IMR-90 (cell line): ENCODE results near the gene HAGHL. TPM values are rescaled to one million over a fixed set of nuclear protein-coding genes. Genes with fewer than 3 reads are reported as not detected.

Experiments
- ATAC-seq: fragments of 200-7000 bp; cut with Tn5 transposase; 2 replicates; pipeline ENCODE4 v1.9.1; 2020; ENCODE audit warnings: low read depth, mild to moderate bottlenecking, moderate library complexity
- BruUV-seq: library from RNA; stranded (reverse); fragments of 400-500 nt; replicated peaks from 2 replicates; lab custom pipeline; 2021; lab: Mats Ljungman, UMichigan
- CTCF ChIA-PET: fragments of 300-600 bp; formaldehyde crosslinking; extraction: SDS; loops from one replicate; lab custom pipeline; 2021; ENCODE audit warnings: antibody characterized with exemption; lab: Yijun Ruan, JAX
- POLR2A ChIA-PET: fragments of 300-600 bp; sonication (Branson Sonifier 250); formaldehyde crosslinking; loops from one replicate; lab custom pipeline; 2022; ENCODE audit warnings: antibody characterized with exemption; ENCODE audit not compliant: unreplicated experiment; lab: Charles Lee
- DNase-seq: peaks from one replicate; pipeline ENCODE4 v3.0.0; 2013
- H2AFZ ChIP-seq: replicated peaks from 2 replicates; pipeline ENCODE3; 2013; ENCODE audit warnings: low read length, mild to moderate bottlenecking; ENCODE audit not compliant: poor library complexity
- H2AK5ac ChIP-seq: 2 replicates; pipeline ENCODE4 v1.6.1; 2013; ENCODE audit warnings: low read depth, low read length, inconsistent platforms
- H2AK9ac ChIP-seq: replicated peaks from 2 replicates; pipeline ENCODE3; 2013; ENCODE audit warnings: mild to moderate bottlenecking, low read depth, low read length, moderate library complexity; ENCODE audit not compliant: poor library complexity
- H2BK120ac ChIP-seq: 2 replicates; pipeline ENCODE4 v1.6.1; 2013; ENCODE audit warnings: low read depth, low read length, inconsistent platforms
- H2BK15ac ChIP-seq: 3 replicates; pipeline ENCODE4 v1.6.1; 2013; ENCODE audit warnings: low read depth, low read length, inconsistent platforms
- H2BK20ac ChIP-seq: 2 replicates; pipeline ENCODE4 v1.6.1; 2013; ENCODE audit warnings: low read depth, mild to moderate bottlenecking, inconsistent platforms, low read length, moderate library complexity
- H2BK5ac ChIP-seq: 2 replicates; pipeline ENCODE4 v1.6.1; 2013; ENCODE audit warnings: mild to moderate bottlenecking, low read depth, low read length, inconsistent platforms; ENCODE audit not compliant: poor library complexity, severe bottlenecking
- H3K14ac ChIP-seq: replicated peaks from 2 replicates; pipeline ENCODE4 v1.6.1; 2013; ENCODE audit warnings: low read depth, low read length, inconsistent platforms
- H3K18ac ChIP-seq: 2 replicates; pipeline ENCODE4 v1.6.1; 2013; ENCODE audit warnings: low read depth, low read length, control low read depth
- H3K23ac ChIP-seq: 2 replicates; pipeline ENCODE4 v1.6.1; 2013; ENCODE audit warnings: low read depth, low read length, inconsistent platforms
- H3K27ac ChIP-seq: 2 replicates; pipeline ENCODE4 v1.5.1; 2013; ENCODE audit warnings: mild to moderate bottlenecking, control low read depth, low read length; ENCODE audit not compliant: insufficient read depth
- H3K27me3 ChIP-seq: 2 replicates; pipeline ENCODE4 v1.6.1; 2013; ENCODE audit warnings: low read length; ENCODE audit not compliant: control insufficient read depth, insufficient read depth
- H3K36me3 ChIP-seq: 2 replicates; pipeline ENCODE4 v1.6.1; 2013; ENCODE audit warnings: low read length, mixed read lengths; ENCODE audit not compliant: control insufficient read depth, insufficient read depth
- H3K4ac ChIP-seq: 2 replicates; pipeline ENCODE4 v1.6.1; 2013; ENCODE audit warnings: low read depth, low read length, inconsistent platforms
- H3K4me1 ChIP-seq: 2 replicates; pipeline ENCODE4 v1.6.1; 2013; ENCODE audit warnings: low read length, mixed read lengths; ENCODE audit not compliant: control insufficient read depth, insufficient read depth
- H3K4me2 ChIP-seq: 2 replicates; pipeline ENCODE4 v1.6.1; 2013; ENCODE audit warnings: low read depth, mild to moderate bottlenecking, control low read depth, low read length, moderate library complexity
- H3K4me3 ChIP-seq: 2 replicates; pipeline ENCODE4 v1.5.1; 2013; ENCODE audit warnings: low read depth, mild to moderate bottlenecking, control low read depth, low read length, moderate library complexity; ENCODE audit not compliant: insufficient read depth
- H3K56ac ChIP-seq: 2 replicates; pipeline ENCODE4 v1.6.1; 2013; ENCODE audit warnings: low read length, inconsistent platforms; ENCODE audit not compliant: insufficient read depth; ENCODE audit errors: extremely low read depth
- H3K79me1 ChIP-seq, 2 experiments: 2 replicates each; pipeline ENCODE4 v1.6.1; 2013; ENCODE audit warnings: low read length in 2 of 2, inconsistent platforms in 1 of 2, low read depth in 1 of 2
- H3K9ac ChIP-seq: 2 replicates; pipeline ENCODE4 v1.6.1; 2013; ENCODE audit warnings: low read depth, low read length, control low read depth
- H3K9me1 ChIP-seq: 2 replicates; pipeline ENCODE4 v1.6.1; 2013; ENCODE audit warnings: low read length, inconsistent platforms; ENCODE audit not compliant: insufficient read depth
- H3K9me3 ChIP-seq: 2 replicates; pipeline ENCODE4 v1.6.1; 2013; ENCODE audit warnings: low read length; ENCODE audit not compliant: control insufficient read depth, insufficient read depth
- H4K20me1 ChIP-seq: 2 replicates; pipeline ENCODE4 v1.6.1; 2013; ENCODE audit warnings: low read length, inconsistent platforms; ENCODE audit not compliant: insufficient read depth
- H4K5ac ChIP-seq: 2 replicates; pipeline ENCODE4 v1.6.1; 2013; ENCODE audit warnings: mild to moderate bottlenecking, low read depth, low read length, control low read depth
- H4K8ac ChIP-seq, 2 experiments: 2 replicates each; pipeline ENCODE4 v1.6.1; 2013; ENCODE audit warnings: low read depth in 2 of 2, low read length in 2 of 2, control low read depth in 1 of 2, inconsistent platforms in 1 of 2
- H4K91ac ChIP-seq: 2 replicates; pipeline ENCODE4 v1.6.1; 2013; ENCODE audit warnings: low read depth, low read length, inconsistent platforms; ENCODE audit not compliant: insufficient read depth
- BHLHE40 ChIP-seq: fragments of 150-350 bp; IDR thresholded peaks from 2 replicates; pipeline ENCODE4 v1.6.1; 2016; ENCODE audit warnings: mild to moderate bottlenecking, low read depth, low read length
- CHD1 ChIP-seq: IDR thresholded peaks from 2 replicates; pipeline ENCODE4 v1.6.1; 2012; ENCODE audit warnings: low read depth, low read length, improper control_type of control experiment
- MAFK ChIP-seq: IDR thresholded peaks from 2 replicates; pipeline ENCODE4 v1.6.1; 2012; ENCODE audit warnings: low read depth, low read length, improper control_type of control experiment
- MAZ ChIP-seq: IDR thresholded peaks from 2 replicates; pipeline ENCODE4 v1.6.1; 2012; ENCODE audit warnings: low read depth, mild to moderate bottlenecking, low read length, improper control_type of control experiment, moderate library complexity, borderline replicate concordance
- MXI1 ChIP-seq: IDR thresholded peaks from 2 replicates; pipeline ENCODE4 v1.6.1; 2012; ENCODE audit warnings: low read depth, mild to moderate bottlenecking, low read length, moderate library complexity, borderline replicate concordance
- NFE2L2 ChIP-seq: fragments of 150-350 bp; IDR thresholded peaks from 2 replicates; pipeline ENCODE4 v1.6.1; 2016; ENCODE audit warnings: low read depth, mild to moderate bottlenecking, low read length
- POLR2A ChIP-seq: IDR thresholded peaks from 2 replicates; pipeline ENCODE4 v1.6.1; 2012; ENCODE audit warnings: mild to moderate bottlenecking, low read depth, low read length
- RAD21 ChIP-seq: IDR thresholded peaks from 2 replicates; pipeline ENCODE4 v1.6.1; 2012; ENCODE audit warnings: low read length, improper control_type of control experiment
- RCOR1 ChIP-seq: IDR thresholded peaks from 2 replicates; pipeline ENCODE4 v1.6.1; 2012; ENCODE audit warnings: mild to moderate bottlenecking, low read length, improper control_type of control experiment; ENCODE audit not compliant: insufficient replicate concordance
- RFX5 ChIP-seq: IDR thresholded peaks from 2 replicates; pipeline ENCODE4 v1.8.0; 2012; ENCODE audit warnings: low read depth, mild to moderate bottlenecking, low read length, moderate library complexity
- WGBS, 2 experiments: methylation state at CpG; one replicate each; pipeline versions ENCODE4 v1.1.5 to v1.1.7; 2013; ENCODE audit warnings: missing lambda C conversion rate in 2 of 2; ENCODE audit not compliant: insufficient read length in 1 of 2; ENCODE audit errors: extremely low coverage in 2 of 2; 5-methylcytosine and 5-hydroxymethylcytosine counted together
- dilution Hi-C: fragments of 300-500 bp; cut with HindIII; formaldehyde crosslinking; loops from one replicate; pipeline ENCODE4 v1.14.3; 2018; ENCODE audit warnings: low sequenced_read_pairs; ENCODE audit not compliant: unreplicated experiment
- in situ Hi-C: fragments of 300-500 bp; cut with MboI; formaldehyde crosslinking; loops from 3 replicates; pipeline ENCODE4 v1.14.3; 2019; ENCODE audit warnings: low sequenced_read_pairs, inconsistent platforms, mixed read lengths
- intact Hi-C: fragments of 100-400 bp; cut with micrococcal nuclease; formaldehyde crosslinking; loops from 2 replicates; pipeline ENCODE4 v1.10.0; 2022
- polyA plus RNA-seq, 3 experiments: library from polyadenylated mRNA; depleted of rRNA; stranded (reverse); fragments of >200 nt; gene quantifications; 2 replicates each; pipeline ENCODE4 v1.2.3, GENCODE V29; 2012; ENCODE audit warnings: low replicate concordance in 1 of 3
- total RNA-seq: library from RNA; depleted of rRNA; stranded (reverse); fragments of >200 nt; gene quantifications from 2 replicates; pipeline ENCODE4 v1.2.3, GENCODE V29; 2012
- TF ChIP-seq, protein P1 (sequence below): fragments of 150-350 bp; IDR thresholded peaks from 2 replicates; pipeline ENCODE4 v1.6.1; 2017; ENCODE audit warnings: mild to moderate bottlenecking, antibody characterized with exemption, low read length, low read depth
- TF ChIP-seq, protein P2 (sequence below): fragments of 150-350 bp; IDR thresholded peaks from 2 replicates; pipeline ENCODE4 v1.6.1; 2016; ENCODE audit warnings: low read depth, mild to moderate bottlenecking, low read length, moderate library complexity, borderline replicate concordance
- TF ChIP-seq, protein P3 (sequence below): conservative IDR thresholded peaks from 2 replicates; pipeline ENCODE4 v1.5.1; 2012; ENCODE audit warnings: mild to moderate bottlenecking, low read depth, low read length, improper control_type of control experiment

Gene HAGHL
- total and polyA plus RNA-seq, 2 of the 4 experiments (the other 2 are of a cell fraction): 3.0 to 12.5 TPM

DNA sequence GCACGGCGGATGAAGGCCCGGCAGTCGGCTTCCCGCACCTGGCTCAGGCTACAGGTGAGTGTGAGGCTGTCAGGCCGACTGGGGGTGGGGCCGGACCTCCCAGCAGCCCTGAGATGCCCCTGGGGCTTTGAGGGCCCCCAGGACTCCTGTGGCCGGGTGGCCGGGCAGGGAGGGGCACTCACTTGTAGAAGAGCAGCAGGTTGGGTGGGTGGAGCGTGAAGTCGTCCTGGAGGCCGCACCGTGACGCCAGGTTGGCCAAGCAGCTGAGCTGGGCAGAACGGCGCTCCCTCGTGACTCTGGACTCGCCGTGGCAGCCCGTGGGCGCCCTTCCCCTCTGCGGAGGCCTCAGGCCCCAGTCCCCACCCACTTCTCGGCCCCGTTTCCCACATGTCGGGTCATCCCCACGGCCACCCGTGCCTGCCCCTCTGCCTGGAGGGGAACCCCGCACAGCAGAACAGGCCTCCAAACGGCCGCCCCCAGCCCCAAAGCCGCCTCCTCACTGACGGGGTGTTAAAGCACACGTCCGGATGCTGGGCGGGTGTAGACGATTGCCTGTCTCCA lies 48.4 kb downstream of the HAGHL start:
- Histone ChIP-seq H3K4ac (no peak overlapping the region), H3K9me1 (no peaks in the 10 kb centered on the region), H2AFZ (no peak overlapping the region), H4K91ac (no peak overlapping the region), H3K79me1 (no peaks in the 10 kb centered on the region), H2BK5ac (no peak overlapping the region), H3K4me3 (no peak overlapping the region), H3K4me2 (no peak overlapping the region), H3K27ac (no peak overlapping the region), H3K9ac (no peak overlapping the region), H4K20me1 (no peaks in the 10 kb centered on the region), H3K27me3 (peaks cover 3% of the 10 kb centered on the region; the same call in 1 of the 2 replicates), H3K14ac (no peak overlapping the region), H4K5ac (no peak overlapping the region), H3K23ac (no peak overlapping the region), H2AK5ac (no peak overlapping the region), H2AK9ac (no peak overlapping the region), H4K8ac (no peak overlapping the region), H3K4me1 (no peaks in the 10 kb centered on the region), H2BK20ac (no peak overlapping the region), H2BK120ac (no peak overlapping the region), H3K36me3 (no peaks in the 10 kb centered on the region), H2BK15ac (no peak overlapping the region), H3K9me3 (no peaks in the 10 kb centered on the region), H3K18ac (no peak overlapping the region), H3K56ac (no peak overlapping the region)
- dilution Hi-C loops: no loop called here
- CTCF ChIA-PET: no interaction called here
- ATAC-seq (no peak), DNase-seq (no peak)
- intact Hi-C loops: no loop called here
- BruUV-seq: no TSS peak
- TF ChIP-seq MAZ (no peak), NFE2L2 (no peak), RCOR1 (no peak), CHD1 (no peak), POLR2A (no peak), BHLHE40 (no peak), RAD21 (no peak), MXI1 (no peak), RFX5 (no peak), MAFK (no peak)
- TF ChIP-seq, protein P1, sequence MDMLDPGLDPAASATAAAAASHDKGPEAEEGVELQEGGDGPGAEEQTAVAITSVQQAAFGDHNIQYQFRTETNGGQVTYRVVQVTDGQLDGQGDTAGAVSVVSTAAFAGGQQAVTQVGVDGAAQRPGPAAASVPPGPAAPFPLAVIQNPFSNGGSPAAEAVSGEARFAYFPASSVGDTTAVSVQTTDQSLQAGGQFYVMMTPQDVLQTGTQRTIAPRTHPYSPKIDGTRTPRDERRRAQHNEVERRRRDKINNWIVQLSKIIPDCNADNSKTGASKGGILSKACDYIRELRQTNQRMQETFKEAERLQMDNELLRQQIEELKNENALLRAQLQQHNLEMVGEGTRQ: no peak
- TF ChIP-seq, protein P2, sequence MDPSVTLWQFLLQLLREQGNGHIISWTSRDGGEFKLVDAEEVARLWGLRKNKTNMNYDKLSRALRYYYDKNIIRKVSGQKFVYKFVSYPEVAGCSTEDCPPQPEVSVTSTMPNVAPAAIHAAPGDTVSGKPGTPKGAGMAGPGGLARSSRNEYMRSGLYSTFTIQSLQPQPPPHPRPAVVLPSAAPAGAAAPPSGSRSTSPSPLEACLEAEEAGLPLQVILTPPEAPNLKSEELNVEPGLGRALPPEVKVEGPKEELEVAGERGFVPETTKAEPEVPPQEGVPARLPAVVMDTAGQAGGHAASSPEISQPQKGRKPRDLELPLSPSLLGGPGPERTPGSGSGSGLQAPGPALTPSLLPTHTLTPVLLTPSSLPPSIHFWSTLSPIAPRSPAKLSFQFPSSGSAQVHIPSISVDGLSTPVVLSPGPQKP: no peak
- TF ChIP-seq, protein P3, sequence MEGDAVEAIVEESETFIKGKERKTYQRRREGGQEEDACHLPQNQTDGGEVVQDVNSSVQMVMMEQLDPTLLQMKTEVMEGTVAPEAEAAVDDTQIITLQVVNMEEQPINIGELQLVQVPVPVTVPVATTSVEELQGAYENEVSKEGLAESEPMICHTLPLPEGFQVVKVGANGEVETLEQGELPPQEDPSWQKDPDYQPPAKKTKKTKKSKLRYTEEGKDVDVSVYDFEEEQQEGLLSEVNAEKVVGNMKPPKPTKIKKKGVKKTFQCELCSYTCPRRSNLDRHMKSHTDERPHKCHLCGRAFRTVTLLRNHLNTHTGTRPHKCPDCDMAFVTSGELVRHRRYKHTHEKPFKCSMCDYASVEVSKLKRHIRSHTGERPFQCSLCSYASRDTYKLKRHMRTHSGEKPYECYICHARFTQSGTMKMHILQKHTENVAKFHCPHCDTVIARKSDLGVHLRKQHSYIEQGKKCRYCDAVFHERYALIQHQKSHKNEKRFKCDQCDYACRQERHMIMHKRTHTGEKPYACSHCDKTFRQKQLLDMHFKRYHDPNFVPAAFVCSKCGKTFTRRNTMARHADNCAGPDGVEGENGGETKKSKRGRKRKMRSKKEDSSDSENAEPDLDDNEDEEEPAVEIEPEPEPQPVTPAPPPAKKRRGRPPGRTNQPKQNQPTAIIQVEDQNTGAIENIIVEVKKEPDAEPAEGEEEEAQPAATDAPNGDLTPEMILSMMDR: no peak
- POLR2A ChIA-PET: no interaction called here
- 57% methylated on average over 19 of the region's 36 CpGs; no CpG with 5 or more reads in 1 of the 2 experiments for WGBS, 2 experiments
- in situ Hi-C loops: no loop called here
